ENCODE results near the gene DUS1L. TPM values are rescaled to one million over a fixed set of nuclear protein-coding genes. Genes with fewer than 3 reads are reported as not detected.
A peak's percentile ranks its signal among the peaks of the same experiment; 100 is the strongest.

Gene DUS1L
- total and polyA plus RNA-seq, 12 donors = 34.1 to 191 (median 44.1) TPM

DNA sequence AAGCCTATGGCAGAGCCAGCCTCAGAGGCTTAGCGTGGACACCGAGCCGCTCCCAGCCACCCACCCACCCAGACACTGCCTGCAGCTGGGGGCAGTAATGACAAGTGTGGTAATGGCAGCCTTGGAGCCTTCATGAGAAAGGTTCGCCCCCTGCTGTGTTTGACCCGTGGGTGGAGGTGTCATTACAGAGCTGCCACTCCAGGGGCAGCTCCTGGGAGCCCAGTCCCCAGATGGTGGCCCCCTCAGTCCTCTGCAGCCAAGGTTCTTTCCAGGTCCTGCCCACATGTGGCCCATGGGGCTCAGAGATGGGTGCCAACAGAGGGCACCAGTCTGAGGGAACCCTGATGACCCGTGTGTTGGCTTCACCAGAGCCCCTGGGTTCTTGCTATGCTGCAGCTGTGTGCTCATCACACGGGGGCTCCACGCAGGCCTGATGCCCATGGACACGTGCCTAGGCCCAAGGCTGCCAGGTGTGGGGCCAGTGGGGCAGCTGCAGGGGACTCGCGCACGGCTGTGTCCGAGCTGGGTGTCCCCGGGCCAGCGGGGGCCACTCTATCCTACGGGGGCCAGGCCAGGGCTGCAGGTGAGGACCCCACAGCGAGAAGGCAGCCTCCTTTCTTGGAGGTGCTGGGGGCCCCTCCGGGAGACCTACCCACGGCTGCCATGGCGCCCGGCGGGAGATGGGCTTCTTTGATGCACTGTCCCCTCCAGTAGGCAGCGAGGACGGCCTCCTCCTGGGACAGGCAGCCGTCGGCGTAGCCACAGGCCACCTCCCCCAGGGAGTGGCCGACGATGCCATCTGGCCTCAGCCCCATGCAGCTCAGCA lies 24.3 kb upstream of the DUS1L start:
- H3K9me3 ChIP-seq = no peaks in the 10 kb centered on the region
- H3K4me1 ChIP-seq = no peaks in the 10 kb centered on the region
- 91 to 92% methylated on average over 29 of the region's 29 CpGs for WGBS, 2 donors
- peaks cover 5 to 100% (median 72%) of the 10 kb centered on the region in 9 donors for H3K36me3 ChIP-seq
- H3K27me3 ChIP-seq = no peaks in the 10 kb centered on the region
- intact Hi-C loops (cut with DNase I) = no loop called here
- H3K27ac ChIP-seq = no peak overlapping the region
- H3K4me3 ChIP-seq = no peak overlapping the region
- TF ChIP-seq, protein P1, sequence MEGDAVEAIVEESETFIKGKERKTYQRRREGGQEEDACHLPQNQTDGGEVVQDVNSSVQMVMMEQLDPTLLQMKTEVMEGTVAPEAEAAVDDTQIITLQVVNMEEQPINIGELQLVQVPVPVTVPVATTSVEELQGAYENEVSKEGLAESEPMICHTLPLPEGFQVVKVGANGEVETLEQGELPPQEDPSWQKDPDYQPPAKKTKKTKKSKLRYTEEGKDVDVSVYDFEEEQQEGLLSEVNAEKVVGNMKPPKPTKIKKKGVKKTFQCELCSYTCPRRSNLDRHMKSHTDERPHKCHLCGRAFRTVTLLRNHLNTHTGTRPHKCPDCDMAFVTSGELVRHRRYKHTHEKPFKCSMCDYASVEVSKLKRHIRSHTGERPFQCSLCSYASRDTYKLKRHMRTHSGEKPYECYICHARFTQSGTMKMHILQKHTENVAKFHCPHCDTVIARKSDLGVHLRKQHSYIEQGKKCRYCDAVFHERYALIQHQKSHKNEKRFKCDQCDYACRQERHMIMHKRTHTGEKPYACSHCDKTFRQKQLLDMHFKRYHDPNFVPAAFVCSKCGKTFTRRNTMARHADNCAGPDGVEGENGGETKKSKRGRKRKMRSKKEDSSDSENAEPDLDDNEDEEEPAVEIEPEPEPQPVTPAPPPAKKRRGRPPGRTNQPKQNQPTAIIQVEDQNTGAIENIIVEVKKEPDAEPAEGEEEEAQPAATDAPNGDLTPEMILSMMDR (IDR thresholded peaks at IDR 0.05) = no peak
- DNase-seq = no peak
- no peak for ATAC-seq

DNA sequence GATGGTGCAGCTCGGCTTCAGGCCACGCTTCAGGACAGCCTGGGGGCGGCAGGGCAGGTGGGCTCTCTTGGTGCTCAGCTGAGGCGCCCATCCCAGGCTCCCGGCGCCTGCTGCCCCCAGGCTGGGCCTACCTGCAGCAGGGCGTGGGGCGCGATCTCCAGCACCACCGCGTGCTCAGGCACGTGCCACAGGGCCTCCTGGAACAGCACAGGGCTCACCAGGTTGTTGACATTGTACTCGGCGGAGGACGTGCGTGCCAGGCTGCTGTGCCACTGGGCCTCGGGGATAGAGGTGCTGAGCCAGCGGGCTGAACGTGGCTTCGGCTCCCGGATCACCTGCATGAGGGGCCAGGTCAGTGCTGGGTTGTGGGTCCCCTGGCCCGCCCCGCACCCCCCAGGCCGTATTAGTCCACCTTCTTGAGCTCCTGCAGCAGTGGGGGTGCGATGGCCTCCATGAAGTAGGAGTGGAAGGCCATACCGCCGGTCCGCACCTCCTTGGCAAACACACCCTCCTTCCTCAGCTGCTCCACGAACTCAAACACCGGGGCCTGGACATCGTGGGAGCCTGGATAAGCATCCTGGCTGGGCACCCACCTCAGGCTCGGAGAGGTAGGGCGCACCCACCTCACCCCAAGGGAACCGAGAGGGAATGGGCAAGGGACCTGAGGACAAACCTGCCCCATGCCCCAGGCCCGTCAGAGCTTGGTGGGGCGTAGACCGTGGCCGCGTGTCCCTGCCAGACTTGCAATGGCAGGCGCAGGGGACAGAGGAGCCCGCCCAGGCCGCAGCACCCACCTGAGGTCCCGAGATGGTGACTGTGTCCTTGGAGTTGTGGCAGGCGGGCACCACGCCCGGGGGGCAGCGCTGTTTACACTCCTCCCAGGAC lies 23.5 kb upstream of the DUS1L start:
- Histone ChIP-seq H3K9me3 (no peaks in the 10 kb centered on the region), H3K27ac (no peak overlapping the region), H3K4me3 (no peak overlapping the region), H3K36me3 (peaks cover 5 to 100% (median 75%) of the 10 kb centered on the region in 9 donors), H3K4me1 (no peaks in the 10 kb centered on the region), H3K27me3 (no peaks in the 10 kb centered on the region)
- ATAC-seq (no peak), DNase-seq (no peak)
- intact Hi-C loops (cut with DNase I) = no loop called here
- TF ChIP-seq, protein P1 (IDR thresholded peaks at IDR 0.05) = no peak
- 95 to 96% methylated on average over 47 of the region's 47 CpGs for WGBS, 2 donors

DNA sequence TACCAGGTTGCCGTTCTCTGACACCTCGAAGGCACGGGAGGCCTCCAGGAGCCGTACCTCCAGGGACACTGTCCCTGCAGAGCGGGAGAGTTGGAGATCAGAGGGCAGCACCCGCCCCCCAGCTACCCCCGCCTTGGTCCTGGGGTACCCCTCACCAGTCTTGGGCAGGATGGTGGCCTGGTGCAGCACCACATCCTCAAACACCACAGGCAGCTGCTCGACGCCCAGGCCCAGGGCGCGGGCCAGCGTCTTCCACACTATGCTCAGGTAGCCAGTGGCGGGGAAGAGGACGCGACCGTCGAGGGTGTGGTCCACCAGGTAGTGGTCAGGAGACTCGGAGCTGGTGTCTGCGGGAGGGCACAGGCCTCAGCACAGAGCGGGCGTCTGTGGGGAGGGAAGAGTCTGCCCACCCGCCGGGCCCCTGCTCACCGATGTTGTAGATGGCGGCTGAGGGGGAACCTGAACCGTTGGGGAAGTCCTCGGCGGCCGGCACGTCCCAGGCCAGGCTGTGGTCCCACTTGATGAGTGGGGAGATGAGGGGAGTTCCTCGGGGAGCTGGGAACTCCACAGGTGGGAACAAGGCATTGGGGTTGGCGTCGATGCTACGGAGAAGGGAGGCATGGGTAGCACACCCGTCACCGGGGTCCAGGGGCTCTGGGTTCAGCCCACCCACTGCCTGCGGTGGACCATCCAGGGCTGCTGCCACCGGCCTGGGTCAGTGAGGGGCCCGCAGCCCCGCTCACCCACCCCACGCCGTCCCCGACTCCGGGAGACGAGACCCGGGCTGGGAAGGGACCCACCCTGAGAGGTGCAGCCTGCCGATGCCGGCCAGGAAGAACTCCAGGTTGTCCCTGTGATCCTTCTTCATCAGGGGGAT lies 22.6 kb upstream of the DUS1L start:
- Histone ChIP-seq H3K36me3 (peaks cover 3 to 100% (median 75%) of the 10 kb centered on the region in 9 donors), H3K4me1 (no peaks in the 10 kb centered on the region), H3K27me3 (no peaks in the 10 kb centered on the region), H3K27ac (no peak overlapping the region), H3K4me3 (no peak overlapping the region), H3K9me3 (no peaks in the 10 kb centered on the region)
- intact Hi-C loops (cut with DNase I) = no loop called here
- WGBS, 2 donors = 95 to 97% methylated on average over 45 to 48 of the region's 48 CpGs
- TF ChIP-seq, protein P1 (IDR thresholded peaks at IDR 0.05) = no peak
- ATAC-seq (no peak), DNase-seq (peak in 1 of 2 donors; percentile 10)
